HG03575 (cell line): ENCODE data around the gene UBE2N.

Experiments used
- ATAC-seq: cut with Tn5 transposase; IDR thresholded peaks from one replicate; pipeline ENCODE4 v1.9.1; 2021; ENCODE audit not compliant: unreplicated experiment, insufficient number of reproducible peaks, low FRiP score; ENCODE audit errors: extremely low read depth

Gene UBE2N

DNA sequence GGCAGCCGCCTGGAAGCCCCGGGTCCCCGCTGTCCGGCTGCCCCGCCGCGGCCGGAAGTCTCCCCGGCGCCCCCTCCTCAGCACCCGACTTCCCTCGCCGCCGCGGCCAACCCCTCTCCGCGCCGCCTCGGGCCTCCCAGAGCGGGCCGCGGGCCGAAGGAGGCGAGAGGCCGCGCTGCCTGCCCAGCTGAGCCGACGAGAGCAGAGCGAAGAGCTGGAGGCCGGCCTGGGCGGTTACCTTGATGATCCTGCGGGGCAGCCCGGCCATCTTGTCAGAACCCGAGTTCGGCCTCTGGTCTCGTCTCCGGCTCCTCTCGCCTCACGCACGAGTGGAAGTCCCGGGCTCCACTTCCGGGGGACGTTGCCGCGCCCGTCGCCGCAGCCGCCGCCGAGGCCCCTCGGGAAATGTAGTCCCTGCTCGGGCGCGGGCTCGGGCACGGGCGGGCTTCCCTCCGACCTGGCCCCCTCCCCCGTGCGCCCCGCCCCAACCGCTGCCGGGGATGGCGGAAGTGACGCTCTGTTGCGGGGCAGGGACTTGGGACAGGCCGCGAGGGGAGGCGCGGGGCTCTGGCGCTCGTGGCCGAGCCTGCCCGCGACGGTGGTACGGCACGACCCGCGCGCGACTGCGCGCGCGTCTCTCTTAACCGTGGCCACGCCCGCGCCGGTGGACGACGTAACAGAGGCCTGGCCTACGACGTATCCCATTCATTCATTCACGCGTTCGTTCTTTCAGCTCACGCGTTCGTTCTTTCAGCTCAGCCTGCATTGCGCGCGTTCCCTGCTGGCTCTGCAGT, at the start of gene UBE2N:
Gene UBE2N (minus strand): TSS at position 331 of the 794 bp plus-strand sequence. CDS start 63 bp downstream, at position 268.
- no peak for ATAC-seq

DNA sequence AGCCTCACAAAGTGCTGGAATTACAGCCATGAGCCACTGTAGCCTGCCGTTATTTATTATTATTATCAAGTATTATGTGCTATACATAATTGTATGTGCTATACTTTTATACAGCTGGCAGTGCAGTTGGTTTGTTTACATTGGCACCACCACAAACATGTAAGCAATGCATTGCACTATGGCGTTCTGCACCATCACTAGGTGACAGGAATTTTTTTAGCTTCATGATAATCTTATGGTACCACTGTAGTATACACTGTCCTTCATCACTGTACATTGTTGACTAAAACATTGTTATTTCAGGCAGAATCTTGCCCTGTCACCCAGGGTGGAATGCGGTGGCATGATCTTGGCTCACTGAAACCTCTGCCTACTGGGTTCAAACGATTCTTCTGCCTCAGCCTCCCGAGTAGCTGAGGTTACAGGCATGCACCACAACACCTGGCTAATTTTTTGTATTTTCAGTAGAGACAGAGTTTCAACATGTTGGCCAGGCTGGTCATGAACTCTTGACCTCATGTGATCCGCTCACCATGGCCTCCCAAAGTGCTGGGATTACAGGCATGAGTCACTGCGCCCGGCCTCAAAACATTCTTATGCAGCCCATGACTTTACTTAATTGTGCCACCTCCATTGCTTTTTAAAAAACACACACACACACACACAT, 42.7 kb upstream of the UBE2N start:
- ATAC-seq: no peak

DNA sequence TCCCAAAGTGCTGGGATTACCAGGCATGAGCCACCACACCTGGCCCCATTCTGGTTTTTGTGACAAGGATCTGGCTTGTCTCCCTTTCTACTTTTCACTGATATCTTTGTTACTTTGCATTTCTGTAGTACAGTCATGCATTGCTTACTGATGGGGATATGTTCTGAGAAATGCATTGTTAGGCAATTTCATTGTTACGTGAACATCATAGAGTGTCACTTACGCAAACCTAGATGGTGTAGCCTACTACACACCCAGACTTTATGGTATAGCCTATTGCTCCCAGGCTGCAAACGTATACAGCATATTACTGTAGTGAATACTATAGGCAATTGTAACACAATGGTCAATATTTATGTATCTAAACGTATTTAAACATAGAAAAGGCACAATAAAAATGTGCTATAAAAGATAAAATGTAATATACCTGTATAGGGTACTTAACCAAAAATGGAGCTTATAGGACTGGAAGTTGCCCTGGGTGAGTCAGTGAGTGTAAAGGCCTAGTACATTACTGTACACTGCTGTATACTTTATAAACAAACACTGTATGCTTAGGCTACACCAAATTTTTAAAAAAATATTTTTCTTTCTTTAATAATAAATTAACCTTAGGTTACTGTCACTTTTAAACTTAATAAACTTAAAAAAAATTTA, 41.5 kb upstream of the UBE2N start:
- ATAC-seq: no peak

- ATAC-seq: no peak
Measured at GRCh38 chr12:93482721-93483120, 41.0 kb upstream of the UBE2N start.

DNA sequence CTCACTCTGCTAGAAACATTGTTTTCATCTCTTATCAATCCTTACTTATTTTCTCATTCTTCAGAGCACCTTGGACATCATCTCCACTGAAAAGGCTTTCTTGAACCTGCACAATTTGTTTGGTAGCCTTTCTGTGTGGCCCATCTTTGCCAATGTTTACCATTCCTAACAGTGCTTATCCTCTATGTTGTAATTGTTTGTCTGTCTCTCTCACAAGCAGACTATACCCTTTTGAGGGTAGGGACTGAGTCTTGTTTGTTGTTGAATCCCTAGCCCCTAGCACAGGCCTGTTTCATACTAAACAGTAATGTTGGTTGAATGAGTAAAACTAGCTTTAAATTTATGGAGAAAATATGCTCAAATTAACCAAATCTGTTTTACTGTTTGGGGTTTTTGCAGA, 34.8 kb upstream of the UBE2N start:
- ATAC-seq: no peak

DNA sequence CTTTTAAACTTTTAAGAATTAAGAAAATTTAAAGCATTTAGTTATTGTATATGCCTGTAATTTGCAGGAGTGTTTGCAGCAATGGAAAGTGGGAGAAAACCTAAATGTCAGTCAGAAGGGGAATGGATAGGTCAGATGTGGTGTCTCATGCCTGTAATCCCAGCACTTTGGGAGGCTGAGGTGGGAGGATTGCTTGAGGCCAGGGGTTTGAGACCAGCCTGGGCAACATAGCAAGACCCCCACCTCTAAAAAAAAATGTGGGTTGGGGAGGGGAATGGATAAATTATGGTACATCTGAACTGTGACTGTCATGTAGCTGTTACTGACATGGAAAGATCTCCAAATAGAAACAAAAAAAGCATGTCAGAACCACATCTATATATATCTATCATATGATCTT, 27.6 kb upstream of the UBE2N start:
- ATAC-seq: no peak

DNA sequence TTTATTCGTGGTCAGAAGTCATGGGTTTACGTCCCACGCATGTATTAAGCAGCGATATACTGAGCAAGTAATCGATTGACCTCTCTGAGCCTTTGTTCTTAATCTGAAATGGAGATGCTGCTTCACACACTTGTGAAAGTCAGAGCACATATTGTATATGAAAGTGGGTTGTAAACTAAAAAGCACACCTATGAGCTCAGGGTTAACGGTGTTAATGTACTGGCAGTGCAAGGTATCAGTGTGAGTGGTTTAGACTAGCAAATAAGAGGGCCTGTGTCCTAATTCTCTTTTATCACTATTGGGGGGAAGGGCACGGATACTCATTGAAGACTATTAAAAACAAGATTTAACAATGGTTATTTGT, 26.2 kb upstream of the UBE2N start:
- ATAC-seq: peak; percentile 13

DNA sequence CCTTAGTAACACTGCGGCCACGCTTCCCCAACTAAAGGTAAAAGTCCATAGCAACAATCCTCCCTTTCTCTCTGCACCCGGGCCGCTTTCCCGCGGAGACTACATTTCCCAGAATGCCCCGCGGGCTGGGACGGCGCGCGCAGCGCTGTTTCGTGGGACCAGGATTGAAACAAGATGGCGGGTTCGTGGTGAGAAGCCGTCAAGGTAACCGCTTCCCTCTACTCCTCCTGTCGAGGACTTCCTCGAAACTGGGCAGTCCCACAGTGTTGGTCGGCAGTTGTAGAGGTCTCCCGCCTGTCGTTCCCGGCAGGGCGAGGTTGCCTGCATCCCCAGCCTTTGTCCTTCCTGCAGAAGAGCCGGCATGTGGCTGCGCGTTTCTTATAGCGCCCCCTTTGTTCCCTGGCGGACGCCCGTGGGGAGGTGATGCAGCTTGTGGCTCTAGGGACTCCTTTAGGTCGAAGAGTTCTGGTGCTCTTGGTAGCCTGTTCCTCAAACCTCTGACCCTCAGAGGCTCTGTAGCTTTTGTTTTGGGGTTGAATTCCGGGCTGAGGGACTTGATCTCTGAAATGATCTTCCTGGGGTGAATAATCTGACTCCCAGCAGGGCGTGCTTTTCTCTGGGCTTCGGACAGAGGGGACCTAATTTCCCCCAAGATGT, 25.7 kb upstream of the UBE2N start, which contains the start of gene MRPL42:
Gene MRPL42 (plus strand): TSS at position 164 of the 657 bp plus-strand sequence. CDS start 1,772 bp downstream, outside the sequence.
- ATAC-seq: peak; percentile 51

DNA sequence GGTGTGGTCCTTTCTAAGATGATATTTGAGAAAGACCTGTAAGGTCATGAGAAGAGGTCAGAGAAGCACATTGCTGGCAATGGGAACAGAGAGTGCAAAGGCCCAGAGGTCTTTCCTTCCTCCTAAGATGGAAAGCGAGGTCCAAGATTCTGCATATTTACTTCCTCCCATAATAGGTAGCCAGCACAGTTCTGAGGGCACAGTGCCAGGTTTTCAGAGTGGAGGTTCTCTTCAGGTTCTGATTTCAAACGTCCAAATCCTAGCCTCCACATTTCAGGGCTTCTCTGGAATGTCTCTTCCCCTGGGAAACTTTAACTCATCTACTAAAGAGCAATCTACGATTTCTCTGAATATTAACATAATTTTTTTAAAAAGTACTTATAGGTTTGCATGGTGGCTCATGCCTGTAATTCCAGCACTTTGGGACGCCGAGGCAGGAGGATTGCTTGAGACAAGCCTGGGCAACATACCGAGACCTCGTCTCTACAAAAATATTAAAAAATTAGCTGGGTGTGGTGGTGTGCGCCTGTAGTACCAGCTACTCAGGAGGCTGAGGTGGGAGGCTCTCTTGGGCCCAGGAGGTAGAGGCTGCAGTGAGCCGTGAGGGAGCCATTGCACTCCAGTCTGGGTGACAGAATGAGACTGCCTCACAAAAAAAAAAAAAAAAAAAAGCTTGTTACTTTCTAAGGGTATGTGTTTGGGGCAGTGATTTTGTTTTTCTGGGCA, 25.0 kb upstream of the UBE2N start:
- ATAC-seq: no peak

DNA sequence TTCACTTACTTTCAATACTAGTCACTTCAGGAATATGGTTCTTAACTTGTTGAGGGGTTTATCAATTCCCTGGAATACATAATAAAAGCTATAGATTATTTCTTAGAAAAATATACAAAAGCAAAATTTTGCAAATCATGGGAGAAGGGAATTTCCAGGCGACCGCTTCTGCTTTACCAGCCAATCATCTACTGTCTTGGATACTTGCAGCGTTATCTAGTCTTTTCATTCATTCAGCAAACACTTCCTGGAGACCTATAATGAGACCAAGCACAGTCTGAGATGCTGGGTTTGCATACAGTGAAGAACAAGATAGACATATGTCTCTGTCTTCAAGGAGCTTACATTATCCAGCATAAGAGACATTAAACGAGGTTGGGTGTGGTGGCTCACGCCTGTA, 24.1 kb upstream of the UBE2N start:
- no peak for ATAC-seq

GRCh38 chr12:93461503-93461902, 19.8 kb upstream of the UBE2N start:
- ATAC-seq: no peak

- no peak for ATAC-seq
Measured at GRCh38 chr12:93460902-93461301, 19.2 kb upstream of the UBE2N start.

DNA sequence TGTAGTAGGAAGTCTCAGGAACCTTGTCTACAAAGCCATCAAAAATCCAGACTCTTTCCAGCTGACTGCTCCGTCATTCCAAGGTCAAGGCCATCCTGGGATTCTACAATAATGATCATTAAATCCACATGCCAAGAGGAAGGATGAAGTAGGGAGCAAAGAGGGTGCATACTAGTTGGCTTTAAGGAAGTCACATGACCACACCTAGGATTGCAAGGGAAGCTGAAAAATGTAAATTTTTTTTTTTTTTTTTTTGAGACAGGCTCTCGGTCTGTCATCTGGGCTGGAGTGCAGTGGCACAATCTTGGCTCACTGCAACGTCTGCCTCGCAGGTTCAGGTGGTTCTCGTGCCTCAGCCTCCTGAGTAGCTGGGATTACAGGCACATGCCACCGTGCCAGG, 18.3 kb upstream of the UBE2N start:
- no peak for ATAC-seq

- ATAC-seq: no peak
Measured at GRCh38 chr12:93459097-93459496, 17.4 kb upstream of the UBE2N start.

GRCh38 chr12:93456077-93456476, 14.3 kb upstream of the UBE2N start:
- ATAC-seq: no peak

DNA sequence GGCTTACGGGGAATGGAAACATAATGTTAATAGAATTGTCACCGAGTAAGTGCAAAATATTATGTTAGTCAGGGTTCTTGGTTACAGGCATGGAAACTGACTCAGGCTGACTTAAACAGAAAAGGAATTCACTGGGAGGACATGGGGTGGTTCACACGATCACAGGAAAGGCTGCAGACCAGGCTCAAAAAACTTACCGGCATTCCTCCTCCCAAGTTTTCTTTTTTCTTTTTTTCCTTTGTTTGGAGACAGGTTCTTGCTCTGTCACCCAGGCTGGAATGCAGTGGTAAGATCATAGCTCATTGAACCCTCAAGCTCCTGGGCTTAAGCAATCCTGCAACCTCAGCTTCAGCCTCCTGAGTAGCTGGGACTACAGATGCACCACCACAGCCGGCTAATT, 11.9 kb upstream of the UBE2N start:
- ATAC-seq: no peak

GRCh38 chr12:93451423-93452158, 9.8 kb upstream of the UBE2N start:
- ATAC-seq: no peak

DNA sequence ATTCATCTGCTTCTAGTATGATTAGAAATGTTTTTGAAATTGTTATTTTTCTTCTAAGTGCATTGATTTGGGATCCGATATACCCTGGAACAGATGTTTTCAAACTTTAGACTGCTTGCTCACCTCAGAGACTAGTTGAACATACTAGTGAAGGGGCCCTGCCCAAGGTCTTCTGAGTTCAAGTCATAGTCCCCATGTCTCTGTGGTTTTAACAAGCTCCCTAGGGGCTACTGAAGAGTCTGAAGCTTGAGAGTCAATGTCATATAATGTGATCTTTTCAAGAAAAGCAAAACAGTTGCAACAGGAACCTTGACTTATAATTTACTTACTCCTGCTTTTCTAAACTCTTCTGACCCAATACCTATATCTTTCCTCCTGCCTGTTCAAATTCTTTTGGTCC, 7.5 kb upstream of the UBE2N start:
- ATAC-seq: peak; percentile 94
